HEK293 (cell line): Measurements from ENCODE around the gene KIAA1671.
A peak's percentile ranks its signal among the peaks of the same experiment; 100 is the strongest.

ENCODE experiments used
- CTCF ChIA-PET: fragments of 350-600 bp; formaldehyde crosslinking; extraction: SDS; loops from one replicate; lab custom pipeline; 2021; ENCODE audit warnings: antibody characterized with exemption; lab: Yijun Ruan, JAX
- POLR2A ChIA-PET: fragments of 300-600 bp; formaldehyde crosslinking; extraction: SDS; loops from one replicate; lab custom pipeline; 2020; ENCODE audit warnings: antibody characterized with exemption, inconsistent platforms; lab: Yijun Ruan, JAX
- H3K27ac ChIP-seq: fragments of 200-500 bp; sonication (Bioruptor generic); 2 replicates; pipeline ENCODE4 v1.5.1; 2014; ENCODE audit warnings: low read depth, low read length, control low read depth, inconsistent platforms; ENCODE audit errors: extremely low read depth
- H3K36me3 ChIP-seq, 2 experiments: fragments of 200-500 bp in 1 of 2; sonication (Bioruptor generic) in 1 of 2; 1 replicate in 1 of 2; 2 replicates in 1 of 2; pipeline ENCODE4 v1.5.1; 2014 to 2017; ENCODE audit warnings: inconsistent platforms in 2 of 2, low read length in 2 of 2; ENCODE audit not compliant: control insufficient read depth in 2 of 2, insufficient read depth in 1 of 2
- H3K4me1 ChIP-seq: fragments of 200-500 bp; sonication (Bioruptor generic); 2 replicates; pipeline ENCODE4 v1.5.1; 2014; ENCODE audit warnings: mild to moderate bottlenecking, low read length, inconsistent platforms; ENCODE audit not compliant: control insufficient read depth, insufficient read depth
- H3K4me3 ChIP-seq: 2 replicates; pipeline ENCODE4 v1.5.1; 2011; ENCODE audit warnings: low read depth, mild to moderate bottlenecking, control low read depth, low read length, moderate library complexity
- H3K9me3 ChIP-seq: fragments of 200-500 bp; sonication (Bioruptor generic); 2 replicates; pipeline ENCODE4 v1.5.1; 2014; ENCODE audit warnings: low read depth, low read length, inconsistent platforms; ENCODE audit not compliant: control insufficient read depth, insufficient read depth
- BCL11A ChIP-seq: fragments of 450-650 bp; formaldehyde crosslinking; IDR thresholded peaks from 2 replicates; pipeline ENCODE4 v1.5.1; 2016; ENCODE audit warnings: low read depth, missing biosample characterization, missing genetic modification characterization
- HOXC10 ChIP-seq: sonication (generic); formaldehyde crosslinking; IDR thresholded peaks from 2 replicates; pipeline ENCODE4 v1.8.1; 2023; ENCODE audit warnings: mild to moderate bottlenecking, missing genetic modification reagents
- KLF17 ChIP-seq: fragments of 450-650 bp; formaldehyde crosslinking; IDR thresholded peaks from 2 replicates; pipeline ENCODE4 v1.5.1; 2016; ENCODE audit warnings: missing biosample characterization, missing genetic modification characterization
- MYNN ChIP-seq: fragments of 450-650 bp; formaldehyde crosslinking; IDR thresholded peaks from 2 replicates; pipeline ENCODE4 v1.5.1; 2016; ENCODE audit warnings: missing biosample characterization, missing genetic modification characterization, borderline replicate concordance
- WT1 ChIP-seq: fragments of 450-650 bp; formaldehyde crosslinking; IDR thresholded peaks from 2 replicates; pipeline ENCODE4 v1.5.1; 2016; ENCODE audit warnings: missing biosample characterization, missing genetic modification characterization
- ZBTB11 ChIP-seq: fragments of 450-650 bp; formaldehyde crosslinking; conservative IDR thresholded peaks from 2 replicates; pipeline ENCODE4 v1.5.1; 2016; ENCODE audit warnings: low read depth, missing biosample characterization, missing genetic modification characterization
- ZIC2 ChIP-seq: fragments of 450-650 bp; formaldehyde crosslinking; IDR thresholded peaks from 2 replicates; pipeline ENCODE4 v1.5.1; 2016; ENCODE audit warnings: missing biosample characterization, missing genetic modification characterization
- ZNF324 ChIP-seq: fragments of 450-650 bp; formaldehyde crosslinking; IDR thresholded peaks from 2 replicates; pipeline ENCODE4 v1.5.1; 2016; ENCODE audit warnings: missing biosample characterization, missing genetic modification characterization
- ZNF48 ChIP-seq: fragments of 450-650 bp; formaldehyde crosslinking; IDR thresholded peaks from 2 replicates; pipeline ENCODE4 v1.5.1; 2016; ENCODE audit warnings: missing biosample characterization, missing genetic modification characterization
- ZNF768 ChIP-seq: fragments of 450-650 bp; formaldehyde crosslinking; IDR thresholded peaks from 2 replicates; pipeline ENCODE4 v1.5.1; 2018; ENCODE audit warnings: missing biosample characterization, mild to moderate bottlenecking, missing genetic modification characterization
- TF ChIP-seq, protein P1 (sequence below): fragments of 450-650 bp; formaldehyde crosslinking; IDR thresholded peaks from 2 replicates; pipeline ENCODE4 v1.5.1; 2016; ENCODE audit warnings: missing biosample characterization, missing genetic modification characterization
- TF ChIP-seq, protein P2 (sequence below): IDR thresholded peaks from 2 replicates; pipeline ENCODE4 v1.6.1; 2011; ENCODE audit warnings: mild to moderate bottlenecking, low read depth, low read length, borderline replicate concordance

KIAA1671 gene

DNA sequence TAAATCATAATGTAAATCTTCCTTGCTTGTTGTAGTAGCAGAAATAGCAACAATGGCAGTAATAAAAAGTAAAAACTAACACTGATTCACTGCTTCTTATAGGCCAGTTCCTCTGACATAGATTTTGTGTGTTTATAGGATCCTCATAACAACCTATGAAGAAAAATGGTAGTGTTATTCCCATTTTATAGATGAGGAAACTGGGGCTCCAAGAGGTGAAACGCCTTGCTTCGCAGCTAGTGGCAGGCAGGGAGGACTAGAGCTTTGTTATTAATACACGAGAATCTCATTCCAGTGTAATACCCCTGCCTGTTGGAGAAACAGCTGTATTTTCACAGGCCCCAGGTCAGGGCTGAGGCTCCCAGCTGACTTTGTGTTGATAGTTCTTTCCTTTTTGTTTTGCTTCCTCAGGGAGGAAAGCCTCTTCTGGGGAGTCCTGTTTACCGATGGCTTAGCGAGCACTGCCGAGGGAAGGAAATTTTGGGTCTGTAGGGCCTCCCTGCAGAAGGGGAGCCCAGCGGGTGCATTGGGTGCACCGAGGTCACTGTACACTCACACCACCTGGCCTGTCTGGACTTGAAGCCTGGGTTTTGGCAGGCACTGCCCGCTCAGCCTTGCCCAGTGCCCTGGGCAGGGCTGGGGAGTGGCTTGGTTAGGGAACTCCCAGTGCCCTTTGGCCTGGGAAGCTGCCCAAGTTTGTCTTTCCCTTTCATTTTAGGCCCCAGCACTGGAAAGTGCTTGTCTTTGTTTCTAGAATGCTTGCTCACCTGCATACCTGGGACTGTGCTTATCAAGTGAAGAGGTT lies 13.5 kb downstream of the KIAA1671 start:
- CTCF ChIA-PET = interaction anchor here (0.6 to 1.1 kb wide), 4 partner anchors 15 to 1540 kb away, joined by 3 read pairs; no protein-coding TSS in a partner anchor
- H3K27ac ChIP-seq = no peak overlapping the region
- no peaks in the 10 kb centered on the region for H3K9me3 ChIP-seq
- peaks cover 0 to 10% of the 10 kb centered on the region in 2 experiments; a peak in 2 of 3 replicates for H3K36me3 ChIP-seq
- POLR2A ChIA-PET = interaction anchor here (1.5 kb wide), 1 partner anchor 31 kb away, joined by 6 read pairs; no protein-coding TSS in a partner anchor
- TF ChIP-seq MYNN (tag by site-specific recombination) (no peak), BCL11A (tag by site-specific recombination) (no peak), WT1 (peak; percentile 71), ZIC2 (tag by site-specific recombination) (peak; percentile 76), ZNF768 (tag by site-specific recombination) (no peak)
- TF ChIP-seq, protein P1, sequence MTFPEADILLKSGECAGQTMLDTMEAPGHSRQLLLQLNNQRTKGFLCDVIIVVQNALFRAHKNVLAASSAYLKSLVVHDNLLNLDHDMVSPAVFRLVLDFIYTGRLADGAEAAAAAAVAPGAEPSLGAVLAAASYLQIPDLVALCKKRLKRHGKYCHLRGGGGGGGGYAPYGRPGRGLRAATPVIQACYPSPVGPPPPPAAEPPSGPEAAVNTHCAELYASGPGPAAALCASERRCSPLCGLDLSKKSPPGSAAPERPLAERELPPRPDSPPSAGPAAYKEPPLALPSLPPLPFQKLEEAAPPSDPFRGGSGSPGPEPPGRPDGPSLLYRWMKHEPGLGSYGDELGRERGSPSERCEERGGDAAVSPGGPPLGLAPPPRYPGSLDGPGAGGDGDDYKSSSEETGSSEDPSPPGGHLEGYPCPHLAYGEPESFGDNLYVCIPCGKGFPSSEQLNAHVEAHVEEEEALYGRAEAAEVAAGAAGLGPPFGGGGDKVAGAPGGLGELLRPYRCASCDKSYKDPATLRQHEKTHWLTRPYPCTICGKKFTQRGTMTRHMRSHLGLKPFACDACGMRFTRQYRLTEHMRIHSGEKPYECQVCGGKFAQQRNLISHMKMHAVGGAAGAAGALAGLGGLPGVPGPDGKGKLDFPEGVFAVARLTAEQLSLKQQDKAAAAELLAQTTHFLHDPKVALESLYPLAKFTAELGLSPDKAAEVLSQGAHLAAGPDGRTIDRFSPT (tag by site-specific recombination) = 0 out of 2 replicates have a peak, but pooled peaks have one; percentile 28
- no peaks in the 10 kb centered on the region for H3K4me1 ChIP-seq
- H3K4me3 ChIP-seq = no peak overlapping the region

DNA sequence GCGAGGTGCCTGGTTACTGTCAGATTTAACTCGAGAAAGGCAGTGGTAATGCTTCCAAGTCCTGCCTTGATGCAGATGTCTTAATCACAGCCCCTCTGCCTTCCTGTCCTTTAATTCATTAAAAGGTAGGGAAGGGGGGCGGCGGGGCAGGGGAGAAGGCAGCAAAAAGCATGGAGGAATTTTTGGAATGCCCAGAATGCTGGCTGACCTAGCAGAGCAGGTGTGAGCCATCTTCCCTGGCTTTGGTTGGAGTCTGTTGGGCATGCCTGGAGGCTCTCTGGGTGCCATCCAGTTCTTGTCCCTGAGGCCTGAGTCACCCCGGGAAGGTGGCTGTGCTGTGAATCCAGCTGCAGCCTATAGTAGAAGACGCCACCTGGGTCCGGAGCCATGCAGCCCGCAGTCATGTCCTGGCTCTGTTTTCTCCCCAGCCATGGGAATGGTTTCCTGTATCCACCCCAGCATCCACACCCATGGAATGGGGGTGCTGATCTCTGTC lies 15.6 kb downstream of the KIAA1671 start:
- Histone ChIP-seq H3K4me3 (no peak overlapping the region), H3K9me3 (no peaks in the 10 kb centered on the region), H3K27ac (no peak overlapping the region), H3K36me3 (peaks cover 0 to 6% of the 10 kb centered on the region in 2 experiments; a peak in 2 of 3 replicates), H3K4me1 (no peaks in the 10 kb centered on the region)
- ChIA-PET CTCF (interaction anchor here (1.4 kb wide), 1 partner anchor 80 kb away, joined by 3 read pairs; no protein-coding TSS in a partner anchor), POLR2A (no interaction called here)
- TF ChIP-seq, protein P2, sequence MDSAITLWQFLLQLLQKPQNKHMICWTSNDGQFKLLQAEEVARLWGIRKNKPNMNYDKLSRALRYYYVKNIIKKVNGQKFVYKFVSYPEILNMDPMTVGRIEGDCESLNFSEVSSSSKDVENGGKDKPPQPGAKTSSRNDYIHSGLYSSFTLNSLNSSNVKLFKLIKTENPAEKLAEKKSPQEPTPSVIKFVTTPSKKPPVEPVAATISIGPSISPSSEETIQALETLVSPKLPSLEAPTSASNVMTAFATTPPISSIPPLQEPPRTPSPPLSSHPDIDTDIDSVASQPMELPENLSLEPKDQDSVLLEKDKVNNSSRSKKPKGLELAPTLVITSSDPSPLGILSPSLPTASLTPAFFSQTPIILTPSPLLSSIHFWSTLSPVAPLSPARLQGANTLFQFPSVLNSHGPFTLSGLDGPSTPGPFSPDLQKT = no peak
- no peak for TF ChIP-seq ZBTB11 (tag by site-specific recombination)
- TF ChIP-seq ZNF48 (tag by site-specific recombination) = no peak
- TF ChIP-seq HOXC10 (CRISPR knock-in tag) = no peak
- TF ChIP-seq KLF17 (tag by site-specific recombination) = no peak
- no peak for TF ChIP-seq ZNF324 (tag by site-specific recombination)
